HG02798 (cell line): Measurements from ENCODE around the gene DBN1.
"Not testable (repeated sequence)": the region's sequence is repeated elsewhere in the genome, so short reads cannot be mapped to it uniquely, and the experiment has no call there.

Experiments used
- ATAC-seq: cut with Tn5 transposase; IDR thresholded peaks from one replicate; pipeline ENCODE4 v1.9.1; 2021; ENCODE audit warnings: mild to moderate bottlenecking; ENCODE audit not compliant: unreplicated experiment, poor library complexity

DBN1 gene

GRCh38 chr5:177492841-177493240 lies 19.4 kb upstream of the DBN1 start:
- ATAC-seq = no peak

GRCh38 chr5:177491983-177492746 lies 18.7 kb upstream of the DBN1 start:
- no peak for ATAC-seq

- ATAC-seq = no peak
Measured at GRCh38 chr5:177491429-177491945, 18.1 kb upstream of the DBN1 start.

GRCh38 chr5:177490992-177491391 lies 17.6 kb upstream of the DBN1 start:
- no peak for ATAC-seq

GRCh38 chr5:177490311-177490991 lies 17.0 kb upstream of the DBN1 start:
- no peak for ATAC-seq

GRCh38 chr5:177489119-177489716 lies 15.8 kb upstream of the DBN1 start:
- no peak for ATAC-seq

GRCh38 chr5:177487975-177488374 lies 14.5 kb upstream of the DBN1 start:
- no peak for ATAC-seq

- ATAC-seq = no peak
Measured at GRCh38 chr5:177487144-177487543, 13.7 kb upstream of the DBN1 start.

GRCh38 chr5:177486256-177486655 lies 12.8 kb upstream of the DBN1 start:
- no peak for ATAC-seq

- not testable (repeated sequence) for ATAC-seq
Measured at GRCh38 chr5:177485753-177486152, 12.3 kb upstream of the DBN1 start.

- no peak for ATAC-seq
Measured at GRCh38 chr5:177484902-177485549, 11.6 kb upstream of the DBN1 start.

- ATAC-seq = no peak
Measured at GRCh38 chr5:177483994-177484901, 10.8 kb upstream of the DBN1 start.

GRCh38 chr5:177483042-177483441 lies 9.6 kb upstream of the DBN1 start:
- no peak for ATAC-seq

- ATAC-seq = no peak
Measured at GRCh38 chr5:177482359-177482795, 8.9 kb upstream of the DBN1 start.

GRCh38 chr5:177479774-177480173 lies 6.3 kb upstream of the DBN1 start:
- no peak for ATAC-seq

GRCh38 chr5:177478711-177479646 lies 5.5 kb upstream of the DBN1 start:
- no peak for ATAC-seq

- ATAC-seq = no peak
Measured at GRCh38 chr5:177477701-177478477, 4.5 kb upstream of the DBN1 start.
